Measurements from ENCODE around the gene PLXNA2.

DNA sequence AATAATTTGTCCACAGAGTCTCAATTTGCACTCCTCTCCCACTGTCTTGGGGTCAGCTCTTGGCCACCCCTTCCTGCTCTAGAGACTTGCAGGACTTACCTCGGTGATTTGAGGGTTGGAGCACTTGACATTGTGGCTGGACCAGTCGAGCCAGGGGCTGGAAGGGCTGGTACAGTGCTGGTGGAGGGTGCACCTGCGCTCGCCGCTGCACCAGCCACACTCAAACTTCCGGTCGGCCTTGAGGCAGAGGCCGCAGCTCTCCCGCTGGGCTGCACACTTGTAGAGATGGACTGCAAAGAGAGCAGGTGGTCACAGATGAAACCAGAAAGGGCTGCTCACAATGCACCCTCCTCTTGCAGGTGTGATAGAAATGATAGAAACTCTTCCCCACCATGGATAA lies 165.0 kb downstream of the PLXNA2 start:
- no peak for TF ChIP-seq TAF1 (IDR thresholded peaks at IDR 0.05; ENCODE audit: borderline replicate concordance, low read depth, low read length)
- no peak for TF ChIP-seq POLR2A (IDR thresholded peaks at IDR 0.05; ENCODE audit: low read depth, low read length)
- TF ChIP-seq POLR2AphosphoS5 (IDR thresholded peaks at IDR 0.05; ENCODE audit: low read depth, low read length), result no peak

Data from GM12892 (cell line).